ENCODE measurements around the gene BBOX1. TPM values are rescaled to one million over a fixed set of nuclear protein-coding genes. Genes with fewer than 3 reads are reported as not detected.

The BBOX1 gene
- total RNA-seq, 1 donor = not detected

DNA sequence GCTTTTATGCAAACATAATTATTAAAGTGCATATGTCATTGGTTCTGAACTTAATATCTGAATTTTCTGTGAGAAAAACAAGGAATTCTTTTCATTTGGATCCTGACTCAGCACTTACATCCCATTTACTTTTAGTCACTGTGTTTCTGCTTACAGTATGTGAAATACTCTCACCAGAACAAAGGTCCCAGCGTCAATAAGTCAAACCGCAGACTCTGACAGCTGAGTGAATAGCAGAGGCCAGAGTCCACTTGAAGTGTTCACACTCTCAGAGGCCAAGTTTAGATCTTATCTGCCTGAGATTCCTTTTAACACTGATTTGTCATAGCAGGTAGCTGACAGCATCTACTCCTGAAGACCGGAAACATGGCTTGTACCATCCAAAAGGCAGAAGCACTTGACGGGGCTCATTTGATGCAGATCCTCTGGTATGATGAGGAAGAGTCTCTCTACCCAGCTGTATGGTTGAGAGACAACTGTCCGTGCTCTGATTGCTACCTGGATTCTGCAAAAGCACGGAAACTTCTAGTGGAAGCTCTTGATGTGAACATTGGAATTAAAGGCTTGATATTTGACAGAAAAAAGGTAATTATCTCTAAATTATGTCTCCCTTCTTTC lies 14.6 kb downstream of the BBOX1 start:
- H3K9me3 ChIP-seq (ENCODE audit: low read depth, low read length) = peaks cover 5% of the 10 kb centered on the region
- H3K27me3 ChIP-seq (ENCODE audit: insufficient read depth, low read length) = no peaks in the 10 kb centered on the region
- H3K4me3 ChIP-seq (ENCODE audit: low read length) = no peak overlapping the region
- no peaks in the 10 kb centered on the region for H3K4me1 ChIP-seq (ENCODE audit: insufficient read depth, low read length)

DNA sequence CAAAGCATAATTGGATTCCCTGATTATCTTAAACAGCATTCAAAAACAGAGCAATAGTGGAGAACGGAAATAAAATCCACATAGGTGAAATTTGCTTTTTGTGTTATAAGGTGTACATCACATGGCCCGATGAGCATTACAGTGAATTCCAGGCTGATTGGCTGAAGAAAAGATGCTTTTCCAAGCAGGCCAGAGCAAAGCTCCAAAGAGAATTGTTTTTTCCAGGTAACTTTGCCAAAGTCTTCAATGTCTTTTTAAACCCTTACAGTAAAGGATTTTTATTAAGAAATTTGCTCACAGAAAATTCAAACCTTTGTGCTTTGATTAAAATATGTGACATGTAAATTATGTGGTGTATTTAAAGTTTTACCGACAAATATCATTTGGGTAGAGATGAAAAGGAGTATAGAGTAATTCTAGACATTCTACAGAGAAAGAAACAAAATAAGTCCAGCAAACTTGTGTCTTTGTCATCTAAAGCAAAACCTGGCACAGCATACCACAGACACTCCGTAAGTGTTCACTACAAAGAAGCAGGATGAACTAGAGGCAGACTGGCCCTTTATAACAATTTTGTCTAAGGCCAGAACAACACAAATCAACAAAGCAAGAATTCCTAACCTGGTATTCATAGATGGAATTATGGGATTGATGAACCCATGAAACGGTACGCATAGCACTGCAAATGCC lies 16.6 kb downstream of the BBOX1 start:
- H3K4me3 ChIP-seq (ENCODE audit: low read length) = no peak overlapping the region
- no peaks in the 10 kb centered on the region for H3K27me3 ChIP-seq (ENCODE audit: insufficient read depth, low read length)
- no peaks in the 10 kb centered on the region for H3K9me3 ChIP-seq (ENCODE audit: low read depth, low read length)
- H3K4me1 ChIP-seq (ENCODE audit: insufficient read depth, low read length) = no peaks in the 10 kb centered on the region

DNA sequence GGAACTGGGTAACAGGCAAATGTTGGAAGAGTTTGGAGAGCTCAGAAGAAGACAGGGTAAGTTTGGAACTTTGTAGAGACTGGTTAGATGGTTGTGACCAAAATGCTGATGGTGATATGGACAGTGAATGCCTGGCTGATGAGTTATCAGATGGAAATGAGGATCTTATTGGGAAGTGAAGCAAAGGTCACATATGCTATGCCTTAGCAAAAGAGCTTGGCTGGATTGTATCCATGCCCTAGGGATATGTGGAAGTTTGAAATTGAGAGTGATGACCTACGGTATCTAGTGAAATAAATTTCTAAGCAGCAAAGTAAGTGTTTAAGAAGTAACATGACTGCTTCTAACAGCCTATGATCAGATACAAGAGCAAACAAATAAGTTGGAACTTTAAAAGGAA lies 17.8 kb downstream of the BBOX1 start:
- no peaks in the 10 kb centered on the region for H3K27me3 ChIP-seq (ENCODE audit: insufficient read depth, low read length)
- H3K4me3 ChIP-seq (ENCODE audit: low read length) = no peak overlapping the region
- H3K9me3 ChIP-seq (ENCODE audit: low read depth, low read length) = no peaks in the 10 kb centered on the region
- H3K4me1 ChIP-seq (ENCODE audit: insufficient read depth, low read length) = no peaks in the 10 kb centered on the region

DNA sequence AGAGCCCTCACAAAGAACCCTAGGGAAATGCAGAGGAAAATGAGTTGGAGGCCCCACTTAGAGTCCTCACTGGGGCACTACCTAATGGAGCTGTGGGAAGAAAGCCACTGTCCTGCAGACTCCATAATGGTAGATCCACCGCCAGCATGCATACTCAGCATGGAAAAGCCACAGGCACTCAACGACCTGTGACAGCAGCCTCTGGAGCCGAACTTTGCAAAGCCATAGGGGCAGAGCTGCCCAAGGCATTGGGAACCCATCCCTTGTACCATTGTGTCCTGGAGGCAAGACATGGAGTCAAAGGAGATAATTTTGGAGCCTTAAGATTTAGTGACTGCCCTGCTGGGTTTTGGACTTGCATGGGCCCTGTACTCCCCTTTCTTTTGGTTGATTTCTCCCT lies 18.8 kb downstream of the BBOX1 start:
- H3K9me3 ChIP-seq (ENCODE audit: low read depth, low read length) = no peaks in the 10 kb centered on the region
- H3K4me1 ChIP-seq (ENCODE audit: insufficient read depth, low read length) = no peaks in the 10 kb centered on the region
- no peak overlapping the region for H3K4me3 ChIP-seq (ENCODE audit: low read length)
- no peaks in the 10 kb centered on the region for H3K27me3 ChIP-seq (ENCODE audit: insufficient read depth, low read length)

DNA sequence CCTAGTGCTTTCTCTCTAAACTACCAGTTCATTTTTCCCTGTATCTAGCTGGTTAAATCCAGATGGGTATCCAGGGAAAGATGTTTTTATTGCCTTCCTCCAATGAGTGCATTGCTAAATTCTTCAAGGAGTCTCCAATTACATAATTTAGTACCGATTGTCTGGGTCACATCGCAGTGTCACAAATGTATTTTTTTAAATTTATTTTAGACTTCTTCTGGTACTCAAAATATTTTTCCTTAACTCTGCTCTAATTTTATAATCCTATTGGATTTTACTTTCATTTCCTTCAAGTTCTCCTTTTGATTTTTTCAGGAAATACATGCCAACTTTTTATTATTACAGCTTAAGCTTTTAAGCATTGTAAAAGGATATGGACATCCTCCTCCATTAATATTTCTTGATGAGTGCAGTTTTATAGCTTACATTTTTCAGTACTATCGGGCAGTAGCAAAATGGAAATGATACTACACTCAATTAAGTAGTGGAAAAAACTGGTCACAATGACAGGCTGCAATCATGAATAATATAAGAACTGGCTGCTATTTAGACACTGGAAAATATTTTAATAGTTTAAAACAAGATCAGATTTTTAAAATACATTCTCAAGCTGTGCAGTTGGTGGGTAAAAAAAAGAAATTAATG lies 20.3 kb downstream of the BBOX1 start:
- Histone ChIP-seq H3K9me3 (ENCODE audit: low read depth, low read length) (no peaks in the 10 kb centered on the region), H3K4me1 (ENCODE audit: insufficient read depth, low read length) (no peaks in the 10 kb centered on the region), H3K27me3 (ENCODE audit: insufficient read depth, low read length) (no peaks in the 10 kb centered on the region), H3K4me3 (ENCODE audit: low read length) (no peak overlapping the region)

DNA sequence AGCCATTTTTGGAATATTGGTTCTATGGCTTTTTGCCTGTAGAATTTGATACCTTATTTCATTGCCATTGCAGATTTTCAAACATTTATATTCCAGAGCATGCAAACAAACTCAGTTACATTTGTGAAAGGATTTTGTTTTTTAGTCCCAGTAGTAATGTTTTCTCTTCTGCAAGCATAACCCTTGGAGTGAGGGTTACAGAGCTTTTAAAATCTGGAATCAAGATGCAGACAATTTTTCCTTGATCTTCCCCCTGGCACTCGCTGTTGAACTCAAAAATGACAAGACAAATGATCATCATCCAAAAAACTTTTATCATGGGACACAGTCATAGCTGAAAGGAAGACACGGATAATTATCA lies 20.8 kb downstream of the BBOX1 start:
- no peaks in the 10 kb centered on the region for H3K4me1 ChIP-seq (ENCODE audit: insufficient read depth, low read length)
- H3K9me3 ChIP-seq (ENCODE audit: low read depth, low read length) = no peaks in the 10 kb centered on the region
- H3K27me3 ChIP-seq (ENCODE audit: insufficient read depth, low read length) = no peaks in the 10 kb centered on the region
- H3K4me3 ChIP-seq (ENCODE audit: low read length) = no peak overlapping the region

DNA sequence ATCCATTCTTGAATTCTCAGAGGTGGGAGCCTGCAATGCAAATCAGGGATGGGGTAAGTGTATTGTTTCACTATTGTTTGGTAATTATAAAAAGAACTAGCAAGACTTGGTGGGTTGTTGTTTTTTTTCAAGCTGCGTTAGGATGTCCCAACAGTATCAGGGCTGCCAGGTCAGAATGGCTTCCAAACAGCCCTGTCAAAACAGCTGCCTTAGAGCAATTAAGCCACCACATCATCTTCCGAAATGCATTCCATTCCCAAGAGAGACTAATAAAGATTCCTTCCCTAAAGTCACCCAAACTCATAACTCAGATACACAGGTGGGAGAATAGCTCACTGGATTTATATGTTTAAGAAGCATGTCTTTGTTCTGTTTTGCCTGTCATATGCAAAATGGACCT lies 23.5 kb downstream of the BBOX1 start:
- Histone ChIP-seq H3K4me1 (ENCODE audit: insufficient read depth, low read length) (no peaks in the 10 kb centered on the region), H3K9me3 (ENCODE audit: low read depth, low read length) (no peaks in the 10 kb centered on the region), H3K27me3 (ENCODE audit: insufficient read depth, low read length) (no peaks in the 10 kb centered on the region), H3K4me3 (ENCODE audit: low read length) (no peak overlapping the region)

DNA sequence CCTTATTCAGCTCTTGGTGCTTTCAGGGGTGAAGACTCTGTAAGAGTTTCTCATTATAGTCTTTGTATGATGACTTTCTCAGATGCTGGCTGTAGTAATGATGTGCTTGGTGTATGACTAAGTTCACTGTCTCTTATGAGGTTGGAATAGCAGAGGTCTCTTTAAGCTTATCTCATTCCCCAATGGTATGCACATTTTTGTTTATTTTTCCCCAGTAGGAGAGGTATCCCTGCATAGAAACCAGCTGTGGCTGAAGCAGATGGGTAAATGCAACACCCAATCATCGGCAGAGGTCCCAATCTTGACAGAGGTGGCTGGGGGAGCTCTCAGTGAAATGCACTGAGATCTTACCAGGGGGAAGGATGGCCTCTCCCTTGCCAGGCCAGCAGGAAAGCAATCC lies 34.6 kb downstream of the BBOX1 start:
- Histone ChIP-seq H3K4me1 (ENCODE audit: insufficient read depth, low read length) (no peaks in the 10 kb centered on the region), H3K9me3 (ENCODE audit: low read depth, low read length) (no peaks in the 10 kb centered on the region), H3K27me3 (ENCODE audit: insufficient read depth, low read length) (no peaks in the 10 kb centered on the region)

DNA sequence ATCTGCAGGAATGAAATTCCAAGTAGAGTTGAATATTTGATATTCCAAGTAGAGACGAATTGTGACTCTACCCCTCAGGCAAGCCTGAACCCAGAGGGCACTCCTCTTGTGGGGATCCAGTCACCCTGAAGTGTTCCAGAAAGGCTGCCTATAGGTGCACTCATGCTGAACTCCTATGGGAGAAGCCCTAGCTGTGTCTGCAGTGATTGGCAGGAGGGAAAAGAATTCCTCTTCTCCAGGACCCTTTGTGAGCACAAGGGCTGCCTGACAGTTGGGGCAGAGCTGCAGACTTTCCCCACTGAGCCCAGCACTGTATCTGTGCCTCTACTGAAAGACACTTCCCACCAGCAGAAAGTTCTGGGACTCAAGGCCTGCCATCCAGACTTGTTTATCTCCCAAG lies 35.0 kb downstream of the BBOX1 start:
- H3K4me3 ChIP-seq (ENCODE audit: low read length) = no peak overlapping the region
- no peaks in the 10 kb centered on the region for H3K4me1 ChIP-seq (ENCODE audit: insufficient read depth, low read length)
- H3K27me3 ChIP-seq (ENCODE audit: insufficient read depth, low read length) = no peaks in the 10 kb centered on the region
- H3K9me3 ChIP-seq (ENCODE audit: low read depth, low read length) = no peaks in the 10 kb centered on the region

More for the DNA sequence above, 34.6 kb downstream of the BBOX1 start:
- H3K4me3 ChIP-seq (ENCODE audit: low read length) = no peak overlapping the region

DNA sequence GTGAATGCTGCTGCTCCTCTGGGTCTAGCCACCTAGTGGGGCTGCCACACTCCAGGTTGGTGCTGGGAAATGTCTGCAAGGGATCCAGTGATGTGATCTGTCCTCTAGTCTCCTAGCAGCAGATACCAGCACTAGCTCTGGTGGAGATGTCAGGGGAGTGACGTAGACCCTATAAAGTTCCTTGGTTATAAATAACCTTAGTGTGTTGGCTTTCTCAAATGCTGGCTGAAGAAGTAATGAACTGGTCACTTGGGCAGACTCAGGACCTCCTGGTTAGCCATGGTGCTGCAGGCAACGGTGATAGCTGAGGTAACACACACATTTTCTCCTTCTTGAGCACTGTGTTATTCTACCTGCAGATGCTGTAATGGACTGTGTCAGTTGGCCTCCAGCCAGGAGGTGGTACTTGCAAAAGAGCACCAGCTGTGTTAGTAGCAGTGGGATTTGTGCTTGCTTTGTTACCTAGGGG lies 35.5 kb downstream of the BBOX1 start:
- Histone ChIP-seq H3K4me1 (ENCODE audit: insufficient read depth, low read length) (no peaks in the 10 kb centered on the region), H3K9me3 (ENCODE audit: low read depth, low read length) (no peaks in the 10 kb centered on the region), H3K4me3 (ENCODE audit: low read length) (no peak overlapping the region)

DNA sequence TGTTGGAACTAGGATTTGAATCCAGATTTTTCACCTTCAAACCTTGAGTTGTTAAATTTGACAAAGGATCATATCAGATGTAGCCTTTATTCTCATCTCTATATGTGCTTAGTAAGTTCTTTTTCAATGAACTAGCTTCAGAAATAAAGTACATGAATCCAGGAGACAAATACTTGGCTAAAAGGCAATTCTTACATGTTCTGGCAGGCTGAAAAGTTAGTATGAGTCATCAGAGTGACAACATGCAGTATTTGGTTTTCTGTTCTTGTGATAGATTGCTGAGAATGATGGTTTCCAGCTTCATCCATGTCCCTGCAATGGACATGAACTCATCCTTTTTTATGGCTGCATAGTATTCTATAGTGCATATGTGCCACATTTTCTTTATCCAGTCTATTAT lies 40.4 kb downstream of the BBOX1 start:
- Histone ChIP-seq H3K4me3 (ENCODE audit: low read length) (no peak overlapping the region), H3K27me3 (ENCODE audit: insufficient read depth, low read length) (no peaks in the 10 kb centered on the region), H3K4me1 (ENCODE audit: insufficient read depth, low read length) (no peaks in the 10 kb centered on the region), H3K9me3 (ENCODE audit: low read depth, low read length) (no peaks in the 10 kb centered on the region)

More for the DNA sequence above, 35.5 kb downstream of the BBOX1 start:
- no peaks in the 10 kb centered on the region for H3K27me3 ChIP-seq (ENCODE audit: insufficient read depth, low read length)

DNA sequence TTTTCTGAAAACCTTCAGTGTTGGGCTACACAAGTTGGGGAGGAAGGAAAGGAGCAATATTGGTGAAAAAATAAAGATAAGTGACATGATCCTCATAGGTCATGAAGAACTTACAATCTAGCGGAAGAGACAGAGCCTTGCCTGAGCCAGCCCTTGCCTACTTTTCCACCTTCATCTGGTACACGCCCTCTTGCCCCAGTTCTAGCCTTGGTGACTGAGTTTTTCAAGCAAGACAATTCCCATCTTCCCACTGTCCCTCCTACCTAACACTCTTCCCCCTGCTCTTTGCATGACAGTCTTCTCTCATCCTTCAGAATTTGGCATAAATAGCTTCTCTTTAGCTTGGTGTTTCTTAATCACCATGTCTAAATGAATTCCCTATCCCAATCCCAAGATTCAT lies 42.6 kb downstream of the BBOX1 start:
- no peaks in the 10 kb centered on the region for H3K9me3 ChIP-seq (ENCODE audit: low read depth, low read length)
- H3K4me3 ChIP-seq (ENCODE audit: low read length) = no peak overlapping the region
- no peaks in the 10 kb centered on the region for H3K27me3 ChIP-seq (ENCODE audit: insufficient read depth, low read length)
- no peaks in the 10 kb centered on the region for H3K4me1 ChIP-seq (ENCODE audit: insufficient read depth, low read length)

DNA sequence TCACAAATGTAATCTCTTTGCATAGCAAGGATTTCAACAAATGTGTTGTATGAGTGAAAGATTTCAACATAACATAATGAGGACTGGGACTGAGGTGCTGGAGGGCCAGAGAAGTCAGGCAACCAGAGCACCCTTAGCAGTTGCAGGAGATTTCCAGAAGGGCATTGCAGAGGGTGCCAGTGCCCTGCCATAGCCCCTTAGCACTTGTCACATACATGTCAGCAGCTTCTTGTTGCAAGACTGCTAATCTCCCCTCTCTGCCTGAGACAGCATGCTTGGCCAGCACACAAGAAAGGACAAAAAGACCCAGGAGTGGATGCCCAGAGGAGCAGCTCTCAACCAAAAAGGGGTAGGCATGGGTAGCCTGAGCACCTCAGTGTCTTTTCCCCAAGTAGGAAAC lies 43.2 kb downstream of the BBOX1 start:
- no peaks in the 10 kb centered on the region for H3K9me3 ChIP-seq (ENCODE audit: low read depth, low read length)
- no peak overlapping the region for H3K4me3 ChIP-seq (ENCODE audit: low read length)
- H3K4me1 ChIP-seq (ENCODE audit: insufficient read depth, low read length) = no peaks in the 10 kb centered on the region
- no peaks in the 10 kb centered on the region for H3K27me3 ChIP-seq (ENCODE audit: insufficient read depth, low read length)

DNA sequence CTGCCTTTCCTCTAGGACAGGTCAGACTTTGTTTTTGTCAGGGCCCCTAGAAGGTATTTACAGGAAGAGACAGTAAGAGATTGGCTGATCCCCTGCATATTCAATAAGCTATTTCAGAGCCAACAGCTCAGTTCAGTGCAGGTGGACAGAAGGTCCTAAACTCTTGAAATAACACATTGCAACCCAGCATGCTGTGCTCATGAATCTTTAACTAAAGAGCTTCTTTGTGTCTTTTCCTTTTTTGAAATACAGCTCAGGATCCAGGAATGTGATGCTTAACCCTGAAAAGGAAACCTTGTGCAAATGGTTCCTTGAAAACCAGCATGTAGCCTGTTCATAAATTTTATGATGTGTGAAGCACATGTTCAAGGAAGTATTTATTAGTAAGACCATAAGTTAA lies 43.9 kb downstream of the BBOX1 start:
- Histone ChIP-seq H3K9me3 (ENCODE audit: low read depth, low read length) (peaks cover 4% of the 10 kb centered on the region), H3K4me1 (ENCODE audit: insufficient read depth, low read length) (no peaks in the 10 kb centered on the region), H3K4me3 (ENCODE audit: low read length) (no peak overlapping the region)

DNA sequence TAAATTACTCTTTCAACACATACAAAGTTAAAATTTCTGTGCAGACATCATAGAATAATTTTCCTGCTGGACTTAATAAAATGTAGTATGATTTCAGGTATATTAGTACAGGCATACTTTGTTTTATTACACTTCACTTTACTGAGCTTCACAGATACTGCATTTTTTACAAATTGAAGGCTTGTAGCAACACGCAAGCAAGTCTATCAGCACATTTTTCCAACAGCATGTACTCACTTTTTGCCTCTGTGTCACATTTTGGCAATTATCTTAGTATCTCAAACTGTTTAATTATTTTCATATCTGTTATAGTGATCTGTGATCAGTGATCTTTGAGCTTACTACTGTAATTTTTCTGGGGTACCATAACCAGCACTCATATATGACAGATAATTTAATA lies 44.5 kb downstream of the BBOX1 start:
- H3K9me3 ChIP-seq (ENCODE audit: low read depth, low read length) = peaks cover 6% of the 10 kb centered on the region
- no peaks in the 10 kb centered on the region for H3K27me3 ChIP-seq (ENCODE audit: insufficient read depth, low read length)
- no peak overlapping the region for H3K4me3 ChIP-seq (ENCODE audit: low read length)
- H3K4me1 ChIP-seq (ENCODE audit: insufficient read depth, low read length) = no peaks in the 10 kb centered on the region

More for the DNA sequence above, 43.9 kb downstream of the BBOX1 start:
- no peaks in the 10 kb centered on the region for H3K27me3 ChIP-seq (ENCODE audit: insufficient read depth, low read length)

DNA sequence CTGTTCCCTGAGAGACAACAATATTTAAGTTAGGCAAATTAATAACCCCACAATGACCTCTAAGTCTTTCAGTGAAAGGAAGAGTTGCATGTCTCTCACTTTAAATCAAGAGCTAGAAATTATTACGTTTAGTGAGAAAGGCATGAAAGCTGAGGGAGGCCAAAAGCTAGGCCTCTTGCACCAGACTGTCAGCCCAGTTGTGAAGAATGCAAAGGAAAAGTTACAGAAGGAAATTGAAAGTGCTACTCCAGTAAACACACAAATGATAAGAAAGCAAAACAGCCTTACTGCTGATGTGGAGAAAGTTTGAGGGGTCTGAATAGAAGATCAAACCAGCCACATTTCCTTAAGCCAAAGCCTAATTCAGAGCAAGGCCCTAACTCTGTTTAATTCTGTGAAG lies 45.0 kb downstream of the BBOX1 start:
- peaks cover 6% of the 10 kb centered on the region for H3K9me3 ChIP-seq (ENCODE audit: low read depth, low read length)
- H3K4me3 ChIP-seq (ENCODE audit: low read length) = no peak overlapping the region
- H3K27me3 ChIP-seq (ENCODE audit: insufficient read depth, low read length) = no peaks in the 10 kb centered on the region
- no peaks in the 10 kb centered on the region for H3K4me1 ChIP-seq (ENCODE audit: insufficient read depth, low read length)
